ENCODE measurements around the gene EFL1. TPM values are rescaled to one million over a fixed set of nuclear protein-coding genes. Genes with fewer than 3 reads are reported as not detected.

Gene EFL1
- polyA plus RNA-seq, 3 donors, result 18.6 to 23.9 (median 22.9) TPM

DNA sequence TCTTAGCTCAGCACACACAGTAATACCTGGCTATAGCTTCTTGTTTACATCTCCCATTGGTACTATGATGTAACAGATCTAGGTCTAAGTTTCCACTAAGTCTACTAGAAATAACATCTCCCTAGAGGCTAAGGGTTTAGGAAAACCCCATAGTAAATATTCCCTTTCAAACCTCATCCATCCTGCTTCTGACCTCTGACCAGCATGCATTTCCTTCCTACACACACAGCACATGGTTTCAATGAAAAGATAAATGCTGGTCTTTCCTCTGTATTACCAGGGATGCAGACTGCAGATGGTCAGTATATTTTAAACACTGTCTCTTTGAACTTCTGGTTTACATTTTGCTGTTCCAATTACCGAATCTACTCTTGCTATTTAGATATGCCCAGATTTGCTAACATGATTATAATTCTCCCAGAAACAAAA, 96.6 kb downstream of the EFL1 start:
- no peak for DNase-seq

DNA sequence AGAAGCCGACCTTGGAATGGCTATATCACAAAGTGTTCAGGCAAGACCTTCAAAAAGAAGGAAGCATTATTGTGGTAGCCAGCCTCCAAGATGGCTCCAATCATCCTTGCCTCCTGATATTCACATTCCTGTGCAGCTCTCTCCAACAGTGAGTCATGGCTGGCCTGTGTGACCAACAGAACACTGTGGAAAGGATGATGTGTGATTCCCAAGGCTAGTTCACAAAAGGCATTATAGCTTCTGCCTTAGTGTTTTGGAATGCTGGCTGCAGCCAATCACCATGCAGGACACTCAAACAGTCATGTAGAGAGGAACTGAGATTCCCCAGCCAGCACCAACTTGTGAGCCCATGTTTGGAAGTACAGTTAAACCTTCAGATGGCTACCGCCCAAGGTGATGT, 102.6 kb downstream of the EFL1 start:
- no peak for DNase-seq

DNA sequence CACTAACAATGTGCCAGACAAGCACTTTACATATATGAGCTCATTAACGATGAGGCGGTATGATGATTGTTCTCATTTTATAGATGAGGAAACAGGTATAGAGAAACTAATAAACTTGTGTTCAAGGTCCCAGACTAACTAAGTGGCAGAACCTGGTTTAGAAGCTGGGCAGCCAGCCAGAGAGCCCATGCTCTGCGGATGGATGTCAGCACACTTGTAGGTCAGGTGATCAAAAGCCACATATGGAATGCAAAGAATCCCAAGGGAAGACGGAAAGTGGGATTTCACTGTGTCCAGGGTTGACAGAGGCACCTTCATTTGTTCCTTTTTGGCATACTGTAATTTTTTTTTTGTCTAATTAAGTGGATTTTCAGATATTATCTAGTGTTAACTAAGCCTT, 103.7 kb downstream of the EFL1 start:
- no peak for DNase-seq

DNA sequence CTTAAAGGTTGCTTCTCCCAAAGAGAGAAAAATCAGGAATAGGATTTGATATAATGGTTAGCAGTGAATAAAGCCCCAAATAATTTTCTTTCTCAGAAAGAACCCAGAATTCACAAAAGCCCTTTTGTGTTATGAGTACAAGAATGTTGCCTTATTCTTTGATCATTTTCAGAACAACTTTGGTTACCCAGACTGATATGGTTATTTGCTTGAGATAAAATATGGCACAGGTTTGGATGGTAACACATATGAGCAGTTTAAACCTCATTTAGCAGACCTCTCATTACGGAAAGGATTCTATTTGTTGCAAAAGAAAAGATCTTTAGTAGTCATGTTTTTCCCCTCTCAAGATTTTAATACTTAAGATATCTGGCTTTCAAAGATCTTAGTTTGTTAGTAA, 111.9 kb downstream of the EFL1 start:
- DNase-seq, result no peak

DNA sequence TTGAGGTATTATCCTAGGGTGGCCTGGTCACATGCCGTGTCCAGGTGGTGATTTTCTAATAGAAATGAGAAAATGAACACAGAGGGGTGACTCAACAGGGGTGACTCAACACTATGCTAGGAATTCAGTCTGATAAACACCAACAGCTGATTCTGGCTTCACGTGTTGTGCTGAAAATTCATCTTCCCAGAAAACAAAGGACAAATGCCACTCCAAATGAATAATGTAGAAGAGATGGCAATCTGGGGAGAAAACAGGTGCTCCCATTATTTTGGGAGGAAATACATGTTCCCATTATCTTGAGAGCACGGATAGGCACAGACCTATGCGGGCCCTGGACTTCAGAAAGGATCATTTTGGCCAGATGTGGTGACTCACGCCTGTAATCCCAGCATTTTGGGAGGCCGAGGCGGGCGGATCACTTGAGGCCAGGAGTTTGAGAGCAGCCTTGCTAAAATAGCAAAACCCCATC, 115.5 kb downstream of the EFL1 start:
- DNase-seq, result no peak

DNA sequence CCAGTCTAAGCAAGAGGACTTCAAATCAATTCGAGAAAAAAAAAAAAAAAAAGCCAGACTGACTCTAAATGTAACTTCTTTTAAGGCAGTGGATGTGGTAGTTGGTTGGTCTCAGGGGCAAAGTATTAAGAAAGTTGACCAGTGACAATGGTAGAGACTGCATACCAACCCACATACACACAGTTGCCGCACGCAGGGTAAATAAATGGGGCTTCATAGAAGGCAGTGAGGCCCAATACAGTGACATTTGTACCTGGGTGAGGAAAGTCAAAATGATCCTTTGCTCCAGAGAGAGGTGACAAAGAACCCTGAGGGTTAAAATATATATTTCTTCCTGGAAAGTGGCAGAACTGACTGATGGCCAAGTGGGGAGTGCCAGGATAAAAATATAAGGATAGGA, 116.0 kb downstream of the EFL1 start:
- DNase-seq, result no peak

DNA sequence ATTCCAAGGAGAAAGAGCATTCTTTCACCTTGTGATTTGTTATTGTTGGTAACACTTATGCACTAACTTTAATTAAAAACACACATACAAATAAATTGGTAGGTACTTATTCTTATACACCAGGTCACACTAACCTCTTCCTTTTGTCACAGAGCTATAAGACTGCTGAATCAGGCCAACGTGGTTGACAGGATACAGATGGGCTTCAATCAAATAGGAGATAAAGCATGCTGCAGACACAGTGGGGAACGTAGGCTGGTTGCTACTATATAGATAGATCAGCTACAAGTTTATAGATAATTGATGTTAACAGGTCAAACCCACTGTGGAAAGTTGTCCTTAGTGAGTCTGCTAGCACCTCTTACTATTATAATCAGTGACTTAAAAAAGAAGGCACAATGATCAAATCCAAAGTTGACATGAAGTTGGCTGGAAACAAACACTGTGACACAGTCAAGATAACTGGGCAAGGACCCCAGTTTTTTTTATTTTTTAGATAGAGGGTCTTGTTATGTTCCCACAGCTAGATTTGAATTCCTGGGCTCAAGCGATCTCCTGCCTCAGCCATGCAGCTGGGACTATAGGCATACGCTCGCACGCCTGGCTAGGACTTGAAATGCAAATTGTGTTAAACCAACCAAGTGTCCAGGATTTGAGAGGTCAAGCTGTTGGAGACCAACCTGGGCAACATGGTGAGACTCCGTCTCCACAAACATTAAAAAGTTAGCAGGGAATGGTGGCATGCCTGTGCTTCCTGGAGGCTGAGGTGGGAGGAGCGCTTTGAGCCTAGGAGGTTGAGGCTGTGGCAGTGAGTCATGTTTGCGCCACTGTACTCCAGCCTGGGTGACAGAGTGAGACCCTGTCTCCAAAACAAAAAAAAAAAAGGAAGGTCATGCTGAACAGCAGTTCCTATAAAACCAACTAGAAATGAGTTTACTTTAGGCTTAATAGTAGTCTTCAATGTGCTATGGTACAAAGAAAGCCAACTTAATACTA, 118.8 kb downstream of the EFL1 start:
- DNase-seq, result no peak

DNA sequence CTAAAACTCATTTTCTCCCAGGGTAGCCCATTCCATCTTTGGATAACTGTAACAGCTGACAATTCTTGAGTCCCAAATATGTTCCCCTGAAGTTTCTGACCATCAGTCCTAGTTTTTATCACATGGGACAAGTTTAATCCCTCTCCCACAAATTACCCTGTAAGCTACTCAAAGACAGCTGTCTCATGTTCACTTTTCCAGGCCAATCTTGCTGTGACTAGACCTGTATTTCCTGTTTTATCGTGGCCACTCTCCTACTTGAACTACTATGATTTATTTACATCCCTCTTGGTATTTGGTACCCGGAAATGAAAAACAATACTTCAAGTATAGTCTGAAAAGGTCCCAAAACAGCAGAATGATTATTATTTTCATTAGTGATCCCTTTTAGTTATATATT, 121.6 kb downstream of the EFL1 start:
- no peak for DNase-seq

DNA sequence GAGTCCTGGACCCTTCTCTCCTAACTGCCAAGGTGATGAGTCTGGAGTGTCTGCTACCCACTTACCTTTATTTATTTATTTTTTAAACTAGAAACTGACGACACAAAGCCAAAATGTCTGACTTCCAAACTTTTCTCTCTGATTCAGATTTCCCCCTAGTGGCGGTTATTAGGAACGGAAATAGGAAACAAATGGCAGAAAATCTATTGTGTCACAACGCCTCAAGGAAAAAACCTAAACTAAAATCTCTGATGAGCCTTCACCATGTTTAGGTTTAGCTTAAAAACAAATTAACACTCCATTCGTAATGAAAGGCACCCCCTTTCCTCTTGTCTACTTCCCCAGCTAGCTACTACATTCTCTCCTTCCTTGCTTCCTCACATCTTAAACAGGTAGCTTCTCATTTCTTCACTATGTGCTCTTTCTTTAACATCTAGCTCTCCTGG, 122.7 kb downstream of the EFL1 start:
- peak; percentile 60 for DNase-seq

DNA sequence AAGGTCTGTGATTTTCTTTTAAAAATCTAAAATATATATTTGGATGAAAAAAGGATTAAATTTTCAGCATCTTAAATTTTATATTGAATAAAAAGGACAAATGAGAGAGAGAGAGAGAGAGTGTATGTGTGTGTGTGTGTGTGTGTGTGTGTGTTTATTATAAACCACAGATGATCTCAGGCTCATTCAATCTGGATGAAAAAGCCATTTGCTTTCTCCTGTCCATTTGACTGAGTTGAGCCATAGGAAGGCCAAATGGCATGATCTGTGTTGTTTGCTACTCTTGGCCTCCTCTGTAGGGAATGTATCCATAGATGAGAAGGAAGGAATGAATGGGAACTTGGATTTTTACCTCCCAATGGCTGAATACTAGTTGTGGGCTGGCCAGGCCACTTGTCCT, 124.2 kb downstream of the EFL1 start:
- no peak for DNase-seq

DNA sequence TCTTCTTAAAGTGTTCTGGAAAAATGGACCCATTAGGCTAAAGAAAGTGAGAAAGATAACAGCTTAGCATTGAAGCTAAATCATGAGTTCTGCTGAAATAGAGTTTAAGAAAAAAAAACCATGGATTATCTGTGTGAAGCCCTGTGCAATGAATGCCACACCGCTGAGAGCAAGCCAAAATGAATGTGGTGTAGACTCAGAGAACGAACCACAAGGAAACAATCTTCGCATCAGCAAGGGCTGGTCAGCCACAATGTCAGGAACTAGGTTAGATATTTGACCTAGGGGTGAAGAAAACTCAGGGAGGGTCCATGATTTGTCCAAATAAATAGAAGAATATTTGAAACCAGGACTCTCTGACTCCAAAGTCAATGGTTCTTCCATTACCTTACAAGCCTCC, 125.3 kb downstream of the EFL1 start:
- no peak for DNase-seq

DNA sequence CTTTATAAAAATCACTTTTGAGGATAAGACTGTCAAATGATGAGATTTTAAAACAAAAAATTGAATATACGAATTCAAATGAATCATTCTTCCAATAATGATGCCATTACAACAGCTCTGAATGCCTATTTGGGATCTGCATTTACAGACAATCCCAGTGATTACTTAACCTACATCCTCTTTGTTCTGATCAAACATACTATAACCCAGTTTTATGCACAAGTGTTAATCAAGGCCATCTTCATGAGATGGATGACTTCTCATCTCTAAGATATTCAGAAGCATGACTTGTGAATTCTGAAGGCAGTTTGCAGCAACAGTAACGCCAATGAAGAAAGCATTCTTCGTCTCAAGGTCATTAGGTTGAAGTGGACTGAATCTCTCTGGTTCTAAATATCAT, 126.4 kb downstream of the EFL1 start:
- DNase-seq, result no peak

DNA sequence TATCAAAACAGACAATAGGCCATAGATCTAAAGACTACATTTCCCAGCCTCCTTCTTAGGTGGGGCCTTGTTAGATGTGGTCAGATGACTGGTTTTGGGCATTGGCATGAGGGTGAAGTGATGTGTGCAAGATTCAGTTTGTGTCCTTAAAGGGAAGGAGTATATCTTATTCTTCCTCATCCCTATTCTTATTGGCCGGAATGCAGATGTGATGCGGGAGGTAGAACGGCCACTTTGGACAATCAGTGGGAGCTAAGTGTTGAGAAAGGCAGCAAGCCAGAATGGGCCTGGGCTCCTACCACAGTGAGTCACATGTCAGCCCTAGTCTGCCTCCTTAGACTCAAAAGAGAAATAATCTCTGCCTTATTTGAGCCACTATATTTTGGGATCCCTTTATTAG, 126.9 kb downstream of the EFL1 start:
- DNase-seq, result no peak

DNA sequence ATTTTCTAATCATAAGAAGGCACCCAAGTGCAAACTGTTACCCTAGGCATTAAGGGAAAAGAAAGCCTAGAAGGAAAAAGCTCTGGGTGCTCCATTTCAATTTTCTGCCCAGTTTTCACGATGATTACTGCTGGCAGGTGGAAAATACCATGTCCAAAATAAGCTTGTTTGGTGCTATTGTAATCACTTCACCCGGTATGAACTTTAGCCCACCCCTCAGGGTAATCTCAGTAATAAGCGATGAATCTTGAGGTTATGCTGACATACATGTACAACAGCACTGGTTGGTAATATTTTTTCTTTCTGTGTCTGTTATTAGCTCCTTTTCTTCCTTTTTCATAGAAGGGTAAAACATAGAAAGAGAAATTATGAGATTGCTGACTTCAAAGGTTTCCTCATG, 128.1 kb downstream of the EFL1 start:
- DNase-seq, result no peak

DNA sequence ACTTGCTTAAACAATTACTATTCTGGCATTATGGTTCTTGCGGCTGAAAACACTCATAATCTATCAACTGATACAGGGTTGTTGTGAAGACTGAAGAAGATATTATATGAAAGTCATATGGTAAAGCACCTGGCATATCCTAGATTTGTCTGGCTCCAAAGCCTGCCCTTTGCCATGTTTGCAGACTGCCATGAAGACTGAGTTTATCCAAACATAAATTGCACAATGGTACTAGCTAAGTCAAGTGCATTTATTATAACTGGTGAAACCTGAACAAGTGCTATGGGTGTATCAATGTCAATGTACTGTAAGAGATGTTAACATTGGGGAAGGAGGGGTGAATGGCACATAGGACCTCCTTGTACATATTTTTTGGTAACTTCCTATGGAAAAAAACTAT, 129.3 kb downstream of the EFL1 start:
- no peak for DNase-seq

DNA sequence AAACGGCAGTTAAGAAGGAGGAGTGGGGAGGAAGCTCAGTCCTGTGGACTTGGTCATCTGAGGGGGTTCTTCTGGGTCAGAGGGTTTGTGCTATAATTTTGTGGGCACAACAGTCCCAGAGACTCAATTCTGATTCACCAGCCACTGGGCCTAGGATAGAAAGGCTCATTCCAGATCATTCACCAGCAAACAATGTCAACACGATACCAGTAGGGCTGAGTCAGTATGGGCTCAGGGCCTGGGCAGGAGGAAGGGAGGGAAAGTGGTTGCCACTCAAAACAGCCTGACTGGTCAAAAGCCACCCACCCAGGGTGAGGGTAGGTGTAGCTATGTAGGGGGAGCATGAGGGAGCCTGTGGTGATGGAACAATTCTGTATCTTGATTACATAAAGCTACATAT, 129.8 kb downstream of the EFL1 start:
- no peak for DNase-seq

DNA sequence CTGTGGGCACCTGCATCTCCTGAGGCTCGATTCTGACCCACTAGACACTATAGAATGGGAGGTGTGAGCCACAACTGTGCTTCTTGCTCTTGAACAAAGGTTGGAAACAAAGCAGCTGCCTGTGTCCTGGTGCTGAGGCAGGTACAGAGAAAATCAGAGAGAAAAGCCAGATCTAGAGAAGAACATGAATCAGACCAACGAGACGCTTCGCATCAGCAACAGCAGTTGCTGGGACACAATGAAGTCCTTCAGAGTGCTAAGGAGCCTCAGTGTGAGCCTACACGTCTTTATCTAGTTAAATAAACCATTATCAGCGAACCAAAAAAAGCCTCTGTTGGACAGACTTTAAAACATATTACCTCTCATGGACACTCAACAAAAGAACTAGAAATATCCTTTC, 130.4 kb downstream of the EFL1 start:
- no peak for DNase-seq

DNA sequence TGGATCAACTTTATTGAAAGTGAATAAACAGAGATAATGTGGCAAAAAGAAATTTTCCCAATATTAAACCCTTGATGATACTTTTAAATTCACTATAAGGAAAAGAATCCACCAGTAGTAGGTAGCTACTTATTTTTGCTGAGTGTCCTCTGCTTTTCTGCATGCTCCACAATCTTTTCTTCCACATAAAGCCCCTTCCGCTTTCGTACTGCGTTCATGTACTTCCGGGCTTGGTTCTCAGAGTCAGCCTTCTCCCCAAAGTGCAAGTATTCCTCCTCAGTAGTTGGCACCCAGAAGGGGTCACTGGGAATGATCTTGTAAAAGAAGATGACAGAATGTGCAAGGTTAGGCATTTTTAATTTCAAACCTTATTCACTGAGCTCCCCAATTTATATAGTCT, 132.3 kb downstream of the EFL1 start:
- no peak for DNase-seq

DNA sequence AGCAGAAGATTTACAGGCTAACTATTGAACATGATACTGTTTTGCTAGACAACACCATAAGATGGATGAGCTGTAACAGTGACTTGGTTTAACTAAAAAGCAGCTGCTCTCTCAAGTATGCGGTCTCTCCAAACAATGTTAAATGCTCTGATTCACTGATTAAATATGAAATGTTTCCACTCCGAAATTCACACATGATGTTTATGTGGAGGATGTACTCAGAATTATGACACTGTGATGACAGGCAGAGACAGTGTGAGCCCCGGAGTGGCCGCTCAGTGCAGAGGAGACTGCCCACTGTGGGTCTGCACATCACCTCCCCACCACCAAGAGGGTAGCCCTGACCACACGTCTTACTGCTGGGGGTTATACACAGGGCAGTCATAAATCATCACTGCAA, 132.8 kb downstream of the EFL1 start:
- peak; percentile 54 for DNase-seq

DNA sequence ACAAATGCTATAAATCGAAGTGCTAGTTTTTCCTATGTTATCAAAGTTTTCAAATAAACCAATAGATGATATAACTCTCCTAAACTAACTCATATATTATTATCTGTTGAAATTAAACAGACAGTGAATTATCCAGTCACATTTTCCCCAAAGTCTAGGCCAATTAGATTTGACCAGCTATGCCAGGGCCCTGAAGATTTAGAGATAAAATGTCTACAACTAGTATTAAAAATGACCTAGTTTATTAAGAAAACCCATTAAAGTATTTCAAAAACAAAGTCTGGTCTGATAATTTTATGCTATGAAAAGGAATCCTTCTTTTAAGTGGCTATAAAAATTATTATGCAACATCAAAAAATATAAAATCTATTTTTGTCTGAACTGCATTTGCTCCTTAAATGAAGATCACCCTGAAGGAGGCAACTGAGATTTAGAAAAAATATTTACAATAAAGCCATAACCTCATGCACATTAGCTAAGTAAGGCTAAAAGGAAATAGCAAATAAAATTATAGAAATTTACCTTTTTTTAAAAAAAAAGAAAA, 133.3 kb downstream of the EFL1 start:
- no peak for DNase-seq

DNA sequence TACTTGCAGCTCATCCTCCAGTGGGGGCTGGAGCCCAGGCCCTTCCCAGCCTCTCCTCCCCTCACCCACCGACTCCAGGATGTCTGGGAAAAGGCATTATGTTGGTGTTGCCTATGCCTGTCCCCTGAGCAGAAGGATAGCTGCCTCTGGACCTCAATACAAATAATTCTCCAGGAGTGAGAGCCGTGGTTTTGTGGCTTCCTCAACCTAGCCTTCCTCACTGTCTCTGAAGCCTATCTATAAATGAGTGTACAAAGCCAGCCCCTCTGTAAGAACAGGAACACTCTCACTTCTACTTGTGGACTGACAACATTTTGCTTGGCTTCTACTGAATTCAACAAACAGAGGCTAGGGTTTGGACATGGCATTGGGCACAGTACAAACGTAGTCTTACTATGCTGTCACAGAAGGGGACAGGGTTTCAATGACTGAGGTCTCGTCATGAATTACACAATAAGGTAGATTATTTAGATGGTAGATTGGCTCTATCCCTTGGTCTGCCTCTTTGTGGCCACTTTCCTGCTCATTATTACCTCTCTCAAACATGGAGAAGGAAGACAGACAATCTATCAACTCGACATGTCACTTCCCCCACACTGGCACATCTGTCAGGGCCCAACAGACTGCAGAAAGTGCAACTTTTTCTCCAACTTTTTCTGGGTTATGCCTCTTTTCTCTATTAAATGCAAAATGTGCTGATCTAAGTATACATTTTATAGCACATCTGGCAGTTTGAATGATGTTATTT, 134.0 kb downstream of the EFL1 start:
- no peak for DNase-seq

DNA sequence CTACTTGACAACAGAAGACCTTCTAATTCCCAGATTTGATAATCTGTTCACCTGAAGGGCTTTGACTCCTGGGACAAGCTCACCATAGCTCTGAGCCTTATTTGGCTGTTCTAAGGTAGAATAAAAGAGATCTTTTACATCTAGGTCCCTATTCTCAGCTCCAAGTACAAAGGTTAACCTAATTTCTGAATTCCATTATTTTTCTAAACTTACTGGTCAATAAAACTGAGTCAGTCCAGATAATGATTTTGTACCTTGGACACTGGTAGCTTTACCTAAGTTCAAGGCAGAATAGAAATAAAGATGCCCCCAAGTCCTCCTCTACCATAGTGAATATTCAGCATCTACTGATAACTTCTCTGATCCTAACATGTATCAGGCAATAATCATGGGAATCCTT, 135.0 kb downstream of the EFL1 start:
- no peak for DNase-seq

DNA sequence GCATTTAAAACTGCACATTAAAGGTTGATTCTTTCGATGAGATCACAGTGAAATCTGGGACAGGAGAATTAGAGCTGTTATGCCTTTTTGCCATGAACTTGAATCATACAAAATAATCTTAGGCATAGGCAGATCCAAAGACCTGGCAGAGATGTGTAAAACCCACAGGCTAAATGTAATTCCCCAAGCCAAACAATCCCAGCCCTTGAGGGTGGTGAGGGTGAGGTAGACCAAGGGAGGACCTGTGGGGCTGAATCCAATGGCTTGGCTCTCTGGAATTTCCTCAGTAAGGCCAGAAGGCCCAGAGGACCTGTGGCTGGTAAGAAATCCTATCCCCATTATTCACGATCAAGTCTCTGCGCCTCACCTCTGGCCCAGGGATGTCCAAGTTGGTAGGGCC, 136.2 kb downstream of the EFL1 start:
- no peak for DNase-seq
